NCI-H2196 treated with DMSO at 0.1 percent for 48 hours (cell line): Measurements from ENCODE around the gene CLCN1.
"Not testable (repeated sequence)": the region's sequence is repeated elsewhere in the genome, so short reads cannot be mapped to it uniquely, and the experiment has no call there.

Source experiments
- DNase-seq: peaks from one replicate; lab custom pipeline; 2025; ENCODE audit not compliant: unreplicated experiment; lab: John Stamatoyannopoulos, UW

Gene CLCN1

DNA sequence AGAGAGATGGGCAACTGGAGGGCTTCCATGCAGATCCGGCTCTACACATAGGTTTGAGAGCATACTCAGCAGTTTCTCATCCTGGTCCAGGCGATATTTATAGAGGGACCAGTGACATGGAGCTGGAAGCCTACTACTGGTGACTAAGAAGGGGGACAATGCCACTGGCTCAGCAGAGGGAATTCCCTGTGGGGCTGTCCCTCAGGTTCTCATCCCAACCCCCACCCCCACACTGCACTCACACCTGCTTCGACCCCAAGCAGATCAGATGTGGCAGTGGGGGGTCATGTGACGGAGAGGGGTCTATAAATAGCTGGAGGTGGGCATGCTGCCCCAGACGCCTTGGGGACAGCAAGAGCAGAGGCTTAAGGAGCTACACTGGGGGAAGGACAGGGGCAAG lies at the start of gene CLCN1:
Gene CLCN1, plus strand, starts transcription at position 336 of the 400 bp plus-strand sequence. CDS start 102 bp downstream, outside the sequence.
- no peak for DNase-seq

GRCh38 chr7:143269251-143269650 lies 46.7 kb upstream of the CLCN1 start:
- DNase-seq = no peak

GRCh38 chr7:143271240-143271639 lies 44.7 kb upstream of the CLCN1 start:
- no peak for DNase-seq

GRCh38 chr7:143272871-143273270 lies 43.0 kb upstream of the CLCN1 start:
- no peak for DNase-seq

DNA sequence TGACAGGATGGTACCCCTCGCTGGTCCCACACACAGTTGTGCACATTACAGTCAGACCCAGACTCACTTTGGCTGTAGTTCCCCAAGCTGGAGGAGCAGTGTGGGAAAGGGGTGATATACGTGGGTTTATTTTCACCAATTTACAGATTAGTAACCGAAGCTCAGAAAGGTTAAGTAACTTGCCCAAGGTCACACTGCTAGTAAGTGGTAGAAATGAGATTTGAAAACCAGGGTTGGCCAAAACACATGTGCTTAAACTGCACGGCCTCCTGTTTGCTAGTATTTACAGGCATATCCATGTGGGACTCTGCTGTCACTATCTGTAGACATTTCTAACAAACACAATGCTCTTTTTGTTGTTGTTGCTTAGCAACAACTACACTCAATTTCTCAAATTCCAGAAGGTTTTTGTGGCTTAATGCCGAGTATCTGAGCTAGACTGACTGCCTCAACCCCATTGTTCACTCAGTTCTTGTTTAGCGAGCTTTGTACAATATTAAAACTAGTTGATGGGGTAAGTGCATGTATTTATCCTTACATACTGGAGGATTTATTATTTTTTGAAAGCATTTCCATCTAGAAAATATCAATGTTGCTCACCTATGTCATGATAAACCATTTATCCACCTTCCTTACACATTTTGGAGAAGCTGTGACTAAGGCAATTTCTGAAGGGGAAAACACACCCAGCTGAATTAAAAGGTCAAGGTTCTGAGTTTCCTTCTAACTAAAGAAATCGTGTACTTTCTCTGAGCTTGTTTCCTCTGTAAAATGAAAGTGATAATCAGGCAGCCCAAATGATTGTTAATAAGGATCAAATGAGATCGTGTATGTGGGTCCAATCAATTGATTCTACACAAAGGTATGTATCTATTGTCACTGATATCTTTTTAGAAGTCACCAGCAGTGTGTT lies 36.5 kb upstream of the CLCN1 start:
- DNase-seq = peak; percentile 9

GRCh38 chr7:143280160-143280559 lies 35.8 kb upstream of the CLCN1 start:
- DNase-seq = no peak

GRCh38 chr7:143280566-143280965 lies 35.3 kb upstream of the CLCN1 start:
- no peak for DNase-seq

GRCh38 chr7:143281529-143281928 lies 34.4 kb upstream of the CLCN1 start:
- DNase-seq = no peak

DNA sequence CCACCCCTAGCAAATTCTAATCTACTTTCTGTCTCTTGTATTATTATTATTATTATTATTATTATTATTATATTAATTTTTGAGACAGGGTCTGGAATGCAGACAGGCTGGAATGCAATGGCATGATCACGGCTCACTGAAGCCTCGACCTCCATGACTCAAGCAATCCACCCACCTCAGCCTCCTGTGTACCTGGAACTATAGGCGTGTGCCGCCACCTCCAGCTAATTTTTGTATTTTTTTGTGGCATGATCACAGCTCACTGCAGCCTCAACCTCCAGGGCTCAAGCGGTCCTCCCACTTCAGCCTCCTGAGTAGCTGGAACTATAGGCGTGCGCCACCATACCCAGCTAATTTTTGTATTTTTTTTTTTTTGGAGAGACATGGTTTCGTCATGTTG lies 33.8 kb upstream of the CLCN1 start:
- no peak for DNase-seq

- no peak for DNase-seq
Measured at GRCh38 chr7:143283381-143283780, 32.5 kb upstream of the CLCN1 start.

DNA sequence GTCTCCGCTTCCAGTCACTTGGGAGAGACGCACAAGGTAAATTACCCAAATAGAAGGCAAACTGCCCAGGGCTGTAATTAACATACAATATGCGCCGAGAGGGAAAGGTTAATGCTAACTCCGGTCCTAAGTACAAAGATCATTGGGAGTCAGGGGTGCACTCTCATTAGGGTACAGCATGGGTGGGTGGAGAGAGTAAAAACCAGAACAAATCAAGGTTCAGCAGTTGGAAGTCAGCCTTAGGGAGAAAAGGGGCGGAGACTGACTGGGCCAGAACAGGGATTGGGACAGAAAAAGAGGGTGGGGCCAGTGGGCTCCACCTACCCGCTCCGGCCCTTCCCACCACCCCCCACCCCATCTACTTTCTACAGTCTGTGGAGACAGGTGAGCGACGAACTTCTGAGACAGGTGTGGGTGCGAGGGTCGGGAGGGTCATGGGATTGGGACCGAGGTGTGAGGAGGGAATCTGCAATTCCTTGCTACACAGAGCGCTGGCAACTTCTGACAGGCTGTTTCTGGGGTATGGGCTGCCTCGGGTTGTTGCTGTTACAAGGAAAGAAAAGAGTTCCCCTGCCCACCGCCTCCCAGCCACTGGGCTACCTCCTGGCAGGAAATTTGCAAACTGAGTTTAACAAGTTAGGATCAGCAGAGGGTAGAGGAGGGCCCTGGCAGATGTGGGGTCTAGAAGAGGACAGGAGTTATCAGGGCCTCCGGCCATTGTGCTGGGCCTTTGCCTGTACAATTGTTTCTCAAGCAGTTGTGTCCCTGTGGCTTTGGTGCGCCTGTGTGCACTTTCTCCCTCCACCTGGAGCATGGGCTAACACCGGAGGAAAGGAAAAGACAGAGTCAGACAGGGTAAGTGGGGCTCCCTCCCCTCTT lies 31.1 kb upstream of the CLCN1 start, which contains the start of gene TMEM139:
Gene TMEM139, plus strand, starts transcription at position 368 of the 879 bp plus-strand sequence. CDS start 1,000 bp downstream, outside the sequence.
- no peak for DNase-seq

DNA sequence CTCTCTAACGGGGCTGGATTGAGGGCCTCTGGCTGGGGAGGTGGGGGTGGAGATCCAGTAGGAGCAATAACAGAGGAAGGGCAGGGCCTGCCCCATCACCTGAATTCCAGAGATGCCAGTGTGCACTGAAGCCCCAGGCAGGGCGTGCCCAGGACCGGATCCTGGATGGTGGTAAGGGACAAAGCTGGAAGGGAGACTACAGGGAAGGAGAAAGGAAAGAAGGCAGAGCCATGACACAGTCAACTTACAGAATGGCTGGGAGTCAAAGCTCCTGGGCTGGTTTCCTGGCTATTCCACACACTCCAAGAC lies 30.5 kb upstream of the CLCN1 start:
- DNase-seq = no peak

DNA sequence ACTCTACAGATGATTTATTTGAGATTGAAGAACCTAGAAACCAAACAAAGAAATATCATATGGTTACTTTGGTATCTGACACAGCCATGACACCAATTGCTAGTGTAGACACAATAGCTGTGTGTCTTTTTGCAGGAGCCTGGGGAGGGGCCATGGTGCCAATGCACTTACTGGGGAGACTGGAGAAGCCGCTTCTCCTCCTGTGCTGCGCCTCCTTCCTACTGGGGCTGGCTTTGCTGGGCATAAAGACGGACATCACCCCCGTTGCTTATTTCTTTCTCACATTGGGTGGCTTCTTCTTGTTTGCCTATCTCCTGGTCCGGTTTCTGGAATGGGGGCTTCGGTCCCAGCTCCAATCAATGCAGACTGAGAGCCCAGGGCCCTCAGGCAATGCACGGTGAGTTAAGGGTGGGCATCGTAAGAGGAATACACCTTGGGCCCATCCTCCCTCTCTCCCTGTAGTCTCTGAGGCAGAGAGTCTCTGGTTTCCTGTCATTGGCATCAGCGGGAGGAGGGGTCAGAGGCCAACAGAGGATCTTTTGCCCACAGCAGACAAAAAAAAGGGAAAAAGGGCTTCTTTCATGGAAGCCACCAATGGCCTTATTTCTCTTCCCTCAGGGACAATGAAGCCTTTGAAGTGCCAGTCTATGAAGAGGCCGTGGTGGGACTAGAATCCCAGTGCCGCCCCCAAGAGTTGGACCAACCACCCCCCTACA lies 29.9 kb upstream of the CLCN1 start:
- DNase-seq = no peak

DNA sequence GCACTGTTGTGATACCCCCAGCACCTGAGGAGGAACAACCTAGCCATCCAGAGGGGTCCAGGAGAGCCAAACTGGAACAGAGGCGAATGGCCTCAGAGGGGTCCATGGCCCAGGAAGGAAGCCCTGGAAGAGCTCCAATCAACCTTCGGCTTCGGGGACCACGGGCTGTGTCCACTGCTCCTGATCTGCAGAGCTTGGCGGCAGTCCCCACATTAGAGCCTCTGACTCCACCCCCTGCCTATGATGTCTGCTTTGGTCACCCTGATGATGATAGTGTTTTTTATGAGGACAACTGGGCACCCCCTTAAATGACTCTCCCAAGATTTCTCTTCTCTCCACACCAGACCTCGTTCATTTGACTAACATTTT lies 29.4 kb upstream of the CLCN1 start:
- DNase-seq = no peak

DNA sequence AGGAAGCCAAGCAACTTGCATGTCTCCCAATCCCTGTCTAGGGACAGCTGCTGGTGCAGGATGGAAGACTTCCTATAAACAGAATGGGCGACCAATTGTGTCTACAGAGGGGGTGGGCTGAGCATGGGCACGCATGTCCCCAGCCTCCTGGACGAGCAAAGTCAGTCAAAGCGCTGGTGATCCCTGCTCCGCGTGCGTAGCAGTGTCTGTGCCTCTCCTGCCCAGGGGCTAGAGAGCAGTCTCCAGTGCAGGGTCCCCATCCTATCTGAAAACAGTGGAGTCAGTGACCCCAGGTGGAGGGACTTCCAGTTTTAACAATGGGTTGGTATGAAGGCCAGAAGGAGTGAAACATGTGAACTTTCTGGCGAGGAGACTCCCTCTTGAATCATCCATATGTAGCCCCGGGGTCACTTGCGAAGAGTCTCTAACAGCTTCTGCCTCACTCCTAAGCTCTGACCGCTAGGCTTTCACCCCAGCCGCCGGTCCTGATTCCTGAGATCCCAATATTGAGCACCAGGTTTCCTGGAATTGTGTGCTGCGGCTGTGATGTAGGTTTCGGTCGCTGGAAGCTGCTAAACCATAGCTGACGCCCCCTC lies 28.5 kb upstream of the CLCN1 start:
- DNase-seq = no peak

DNA sequence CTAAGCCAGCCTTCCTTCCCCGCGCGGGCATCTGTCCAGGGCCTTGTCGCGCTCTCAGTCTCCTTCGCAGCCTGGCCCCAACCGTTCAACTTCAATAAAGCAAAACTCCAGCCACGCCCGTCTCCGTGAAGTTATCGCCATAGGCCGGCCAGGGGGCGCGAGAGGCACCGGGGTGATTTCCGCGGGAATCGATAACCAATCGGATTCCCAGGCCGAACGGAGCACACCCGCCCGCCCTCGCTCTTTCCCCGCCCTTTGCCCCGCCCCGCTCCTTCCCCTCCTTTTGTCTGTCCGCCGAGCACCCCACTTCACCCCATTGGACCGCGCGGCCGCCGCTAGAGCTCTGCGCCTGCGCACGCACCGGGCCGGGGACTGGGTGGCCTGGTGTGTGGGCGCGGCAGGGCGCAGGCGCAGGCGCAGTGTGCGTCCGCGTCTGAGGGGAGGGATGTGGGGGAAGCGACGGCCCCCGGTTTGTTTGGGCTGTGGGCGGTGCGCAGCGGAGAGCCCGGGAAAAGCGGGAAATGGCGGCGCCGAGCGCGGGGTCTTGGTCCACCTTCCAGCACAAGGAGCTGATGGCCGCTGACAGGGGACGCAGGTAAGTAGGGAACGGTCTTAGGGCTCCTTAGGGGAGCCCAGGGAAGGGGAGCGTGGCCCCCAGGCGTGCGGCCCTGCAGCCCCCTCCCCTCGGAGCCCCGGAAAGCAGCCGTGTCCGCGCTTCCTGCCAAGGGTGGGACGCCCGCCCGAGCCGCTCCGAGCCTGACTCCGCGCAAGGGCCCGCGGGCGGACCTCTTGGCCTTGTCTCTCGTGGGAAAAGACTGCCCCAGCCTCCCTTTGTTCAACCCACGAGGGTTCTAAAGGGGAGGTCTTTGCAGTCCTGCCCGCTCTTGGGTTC lies 27.7 kb upstream of the CLCN1 start, which contains the start of gene CASP2:
Gene CASP2, plus strand, starts transcription at position 417 of the 892 bp plus-strand sequence. Its CDS starts 105 bp downstream, at position 522.
- peak; percentile 94 for DNase-seq

- DNase-seq = no peak
Measured at GRCh38 chr7:143288836-143289235, 27.1 kb upstream of the CLCN1 start.

GRCh38 chr7:143289421-143289820 lies 26.5 kb upstream of the CLCN1 start:
- no peak for DNase-seq

DNA sequence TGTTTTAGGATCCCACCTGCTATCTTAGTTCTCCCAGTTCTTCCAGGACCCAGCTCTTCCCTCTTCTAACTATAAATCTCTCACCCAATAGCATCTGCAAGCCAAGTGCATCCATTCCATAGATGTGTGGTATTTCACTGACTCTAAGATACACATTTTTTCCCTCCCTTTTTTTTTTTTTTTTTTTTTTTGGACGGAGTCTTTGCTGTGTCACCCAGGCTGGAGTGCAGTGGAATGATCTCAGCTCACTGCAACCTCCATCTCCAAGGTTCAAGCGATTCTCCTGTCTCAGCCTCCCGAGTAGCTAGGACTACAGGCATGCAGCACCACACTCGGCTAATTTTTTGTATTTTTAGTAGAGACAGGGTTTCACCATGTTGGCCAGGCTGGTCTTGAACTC lies 26.0 kb upstream of the CLCN1 start:
- not testable (repeated sequence) for DNase-seq

DNA sequence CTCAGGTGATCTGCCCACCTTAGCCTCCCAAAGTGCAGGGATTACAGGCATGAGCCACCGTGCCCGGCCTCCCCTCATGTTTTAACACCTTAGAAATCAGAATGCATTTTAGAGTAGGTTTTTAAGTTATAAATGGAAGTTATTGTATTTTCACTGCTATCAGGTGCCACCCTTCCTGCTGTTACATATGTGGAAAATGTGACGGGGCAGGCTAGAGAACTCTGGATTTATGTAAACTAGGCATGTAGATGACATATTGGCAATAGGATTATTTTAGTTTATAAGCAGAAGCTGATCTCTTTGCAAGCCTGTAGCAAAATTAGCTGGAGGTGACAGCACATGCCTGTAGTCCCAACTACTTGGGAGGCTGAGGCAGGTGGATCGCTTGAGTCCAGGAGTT lies 25.6 kb upstream of the CLCN1 start:
- DNase-seq = no peak
